Subcutaneous abdominal adipose tissue (tissue), 5 donors: ENCODE measurements around the gene ERCC8.

Source experiments
- H3K27ac ChIP-seq: one replicate; pipeline ENCODE4 v1.7.0; 2013; ENCODE audit warnings: low read depth, mild to moderate bottlenecking, inconsistent platforms, low read length, moderate library complexity
- H3K27me3 ChIP-seq, 5 donors: one replicate each; pipeline ENCODE4 v1.7.0; 2013; ENCODE audit warnings: low read length in 5 of 5, inconsistent platforms in 1 of 5; ENCODE audit not compliant: control insufficient read depth in 5 of 5, insufficient read depth in 4 of 5
- H3K36me3 ChIP-seq, 5 donors: one replicate each; pipeline ENCODE4 v1.7.0; 2013; ENCODE audit warnings: low read length in 5 of 5; ENCODE audit not compliant: control insufficient read depth in 5 of 5, insufficient read depth in 5 of 5
- H3K4me1 ChIP-seq, 5 donors: one replicate each; pipeline ENCODE4 v1.7.0; 2013; ENCODE audit warnings: low read length in 5 of 5, mild to moderate bottlenecking in 3 of 5, moderate library complexity in 1 of 5; ENCODE audit not compliant: control insufficient read depth in 5 of 5, insufficient read depth in 5 of 5
- H3K4me3 ChIP-seq, 5 donors: one replicate each; pipeline ENCODE4 v1.7.0; 2013; ENCODE audit warnings: low read length in 5 of 5, low read depth in 1 of 5
- H3K9ac ChIP-seq, 5 donors: one replicate each; pipeline ENCODE4 v1.7.0; 2013; ENCODE audit warnings: low read length in 5 of 5, mild to moderate bottlenecking in 4 of 5, moderate library complexity in 3 of 5
- H3K9me3 ChIP-seq, 5 donors: one replicate each; pipeline ENCODE4 v1.7.0; 2013; ENCODE audit warnings: low read length in 5 of 5; ENCODE audit not compliant: control insufficient read depth in 5 of 5
- donor health status: healthy.
- donor health status: healthy.
- donor health status: healthy.
- donor health status: healthy.
- donor health status: healthy.

The ERCC8 gene

DNA sequence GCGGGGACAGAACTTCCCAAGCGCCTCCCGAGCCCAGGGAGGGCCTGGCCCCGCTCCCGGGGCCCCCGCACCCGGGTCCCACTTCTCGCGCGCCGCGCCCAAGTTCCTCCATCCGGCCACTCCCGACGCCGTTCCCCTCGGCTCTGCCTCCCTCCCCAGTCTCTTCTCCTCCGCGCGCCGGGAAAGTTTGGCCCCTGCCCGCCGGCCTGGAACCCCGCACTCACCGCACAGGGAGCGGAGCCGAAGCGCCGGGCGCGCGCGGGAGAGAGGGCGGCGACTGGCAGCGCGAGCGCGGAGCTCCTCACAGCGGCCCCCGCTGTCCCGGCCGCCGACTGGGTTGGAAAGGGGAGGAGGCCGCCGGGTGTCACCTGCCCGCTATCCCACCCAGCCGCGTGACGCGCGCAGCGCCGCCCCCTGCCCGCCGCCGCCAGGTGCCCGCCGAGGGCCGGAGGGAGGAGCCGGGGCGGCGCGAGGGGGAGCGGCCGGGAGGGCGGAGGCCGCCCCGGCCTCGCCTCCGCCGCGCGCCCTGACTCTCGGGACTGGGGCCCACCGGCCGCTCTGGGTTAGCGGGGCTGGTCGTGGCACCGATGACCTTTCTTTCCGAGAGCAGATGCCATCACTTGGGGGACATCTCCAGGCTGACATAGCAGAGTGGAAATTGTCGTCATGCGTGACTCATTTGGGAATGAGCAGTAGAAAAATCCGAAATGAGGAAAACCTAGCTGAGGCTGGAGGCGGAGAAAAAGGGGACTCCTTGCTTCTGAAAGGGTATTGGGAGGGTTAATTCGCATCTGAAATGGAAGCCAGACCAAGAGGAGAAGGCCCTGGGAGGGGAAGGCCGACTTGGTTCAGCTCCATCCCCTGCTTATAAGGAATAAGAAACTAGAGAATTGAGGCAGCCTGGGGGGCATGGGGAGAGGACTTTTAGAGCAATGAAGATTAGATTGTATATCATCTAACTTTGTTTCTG, 100.6 kb downstream of the ERCC8 start, which contains the start of gene ELOVL7:
TSS of gene ELOVL7 (minus strand) at position 334 of the 970 bp plus-strand sequence. CDS start 56,872 bp downstream, outside the sequence.
- Histone ChIP-seq H3K36me3 (no peaks in the 10 kb centered on the region), H3K4me1 (peaks cover 2 to 21% (median 19%) of the 10 kb centered on the region in 5 donors), H3K27me3 (peaks cover 10 to 30% (median 26%) of the 10 kb centered on the region in 5 donors), H3K9ac (peak within 1 kb of the TSS in 1 of 5 donors; percentile 23), H3K9me3 (no peaks in the 10 kb centered on the region), H3K27ac (no peak within 1 kb of the TSS), H3K4me3 (peak within 1 kb of the TSS; percentile 44 to 72 (median 59))

DNA sequence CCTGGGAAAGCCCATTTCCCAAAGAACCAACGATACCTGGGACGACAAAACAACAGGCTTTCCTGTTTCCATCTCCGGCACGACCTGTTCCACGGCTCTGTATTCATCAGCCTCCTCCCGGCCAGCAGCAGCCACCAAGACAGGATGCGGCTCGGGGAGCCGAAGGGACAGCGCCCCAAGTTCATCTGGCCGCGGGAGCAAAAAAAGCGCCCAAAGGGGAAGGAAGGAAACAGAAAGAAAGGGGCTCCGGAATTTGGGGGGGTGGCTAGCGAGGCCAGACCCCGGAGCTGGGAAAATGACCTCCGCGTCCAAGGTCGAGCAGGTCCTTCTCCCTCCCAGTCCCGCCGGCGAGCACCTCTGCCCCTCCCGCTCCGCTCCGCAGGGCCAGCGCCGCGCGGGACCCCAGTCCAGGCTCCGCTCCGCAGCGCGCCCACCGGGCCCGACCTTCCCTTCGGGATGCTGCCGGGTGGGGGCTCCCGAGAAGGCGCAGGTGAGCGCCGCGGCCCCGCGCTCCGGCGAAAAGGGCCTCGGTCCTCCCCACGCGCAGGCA, 101.4 kb downstream of the ERCC8 start:
- Histone ChIP-seq H3K27ac (no peak overlapping the region), H3K4me1 (peaks cover 2 to 21% (median 19%) of the 10 kb centered on the region in 5 donors), H3K36me3 (no peaks in the 10 kb centered on the region), H3K4me3 (peak overlapping the region in 4 of 5 donors; percentile 59 to 72 (median 65)), H3K27me3 (peaks cover 10 to 30% (median 26%) of the 10 kb centered on the region in 5 donors), H3K9ac (peak overlapping the region in 1 of 5 donors; percentile 23), H3K9me3 (no peaks in the 10 kb centered on the region)

DNA sequence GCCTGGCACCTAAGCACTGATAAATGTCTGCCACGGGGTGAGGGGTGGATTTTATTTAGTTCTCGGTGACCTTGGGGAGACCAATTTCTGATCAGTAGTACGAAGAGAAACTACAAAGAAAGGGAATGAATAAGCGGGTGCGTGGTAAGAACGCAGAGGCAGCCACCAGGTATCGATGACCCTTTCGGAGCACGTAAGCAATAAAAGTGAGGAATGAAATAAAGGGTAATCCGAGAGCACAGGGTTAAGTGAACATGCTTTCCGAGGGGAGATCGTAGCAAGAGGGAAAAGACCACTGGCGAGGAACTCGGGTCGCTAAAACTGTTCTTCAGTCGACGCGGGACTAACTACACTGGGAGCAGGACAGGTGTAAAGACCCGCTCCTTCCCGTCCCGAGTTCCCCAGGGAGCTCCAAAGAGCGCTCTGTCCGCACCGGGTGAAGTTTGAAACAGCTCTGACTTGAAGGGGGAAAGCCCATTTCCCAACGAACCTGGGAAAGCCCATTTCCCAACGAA, 101.9 kb downstream of the ERCC8 start:
- no peak overlapping the region for H3K27ac ChIP-seq
- H3K4me1 ChIP-seq = peaks cover 2 to 21% (median 19%) of the 10 kb centered on the region in 5 donors
- H3K9ac ChIP-seq = no peak overlapping the region
- H3K36me3 ChIP-seq = no peaks in the 10 kb centered on the region
- H3K4me3 ChIP-seq = peak overlapping the region in 4 of 5 donors; percentile 59 to 72 (median 65)
- peaks cover 10 to 30% (median 26%) of the 10 kb centered on the region in 5 donors for H3K27me3 ChIP-seq
- H3K9me3 ChIP-seq = no peaks in the 10 kb centered on the region

DNA sequence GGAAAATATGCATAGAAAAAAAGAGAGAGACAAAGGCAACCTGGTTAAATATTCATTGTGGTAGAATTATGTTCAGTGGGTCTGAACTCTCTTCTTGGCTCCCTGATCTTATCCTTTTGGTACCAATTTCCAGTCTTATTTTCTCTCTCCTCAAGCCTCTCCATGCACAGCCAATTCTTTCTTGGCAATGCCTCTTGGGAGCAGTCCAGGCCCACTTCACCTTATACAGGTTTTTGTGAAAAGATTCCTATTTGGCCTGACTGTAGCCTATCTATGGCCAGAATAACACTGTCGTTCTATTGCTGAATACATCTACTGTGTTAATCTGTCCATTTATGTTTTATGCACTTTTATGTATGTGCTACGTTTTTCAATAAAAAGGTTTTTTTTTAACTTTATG, 103.5 kb downstream of the ERCC8 start:
- H3K36me3 ChIP-seq = no peaks in the 10 kb centered on the region
- no peak overlapping the region for H3K9ac ChIP-seq
- peaks cover 2 to 21% (median 19%) of the 10 kb centered on the region in 5 donors for H3K4me1 ChIP-seq
- H3K9me3 ChIP-seq = no peaks in the 10 kb centered on the region
- no peak overlapping the region for H3K27ac ChIP-seq
- no peak overlapping the region for H3K4me3 ChIP-seq
- peaks cover 10 to 30% (median 26%) of the 10 kb centered on the region in 5 donors for H3K27me3 ChIP-seq

DNA sequence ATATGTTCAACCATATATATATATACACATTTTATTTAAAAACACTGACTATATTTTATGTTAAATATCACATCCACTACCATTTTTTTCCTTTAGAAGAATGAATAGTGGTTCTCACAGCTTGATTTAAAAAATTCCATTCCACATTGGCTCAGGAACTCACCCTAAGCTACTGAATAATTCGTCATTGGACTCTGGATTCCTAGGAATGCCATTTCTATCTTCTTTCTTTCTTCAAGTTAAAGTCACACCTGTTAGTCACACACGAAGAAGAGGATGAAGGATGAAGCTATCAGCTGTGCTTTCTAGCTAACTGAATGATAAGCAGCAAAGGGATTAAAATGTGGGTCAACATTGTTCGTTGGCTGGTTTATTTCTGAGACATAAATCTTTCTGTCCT, 108.7 kb downstream of the ERCC8 start:
- H3K9me3 ChIP-seq = no peaks in the 10 kb centered on the region
- no peak overlapping the region for H3K9ac ChIP-seq
- H3K36me3 ChIP-seq = no peaks in the 10 kb centered on the region
- H3K27me3 ChIP-seq = peaks cover 0 to 3% (median 0%) of the 10 kb centered on the region in 5 donors
- H3K4me3 ChIP-seq = no peak overlapping the region
- H3K4me1 ChIP-seq = no peaks in the 10 kb centered on the region
- no peak overlapping the region for H3K27ac ChIP-seq

DNA sequence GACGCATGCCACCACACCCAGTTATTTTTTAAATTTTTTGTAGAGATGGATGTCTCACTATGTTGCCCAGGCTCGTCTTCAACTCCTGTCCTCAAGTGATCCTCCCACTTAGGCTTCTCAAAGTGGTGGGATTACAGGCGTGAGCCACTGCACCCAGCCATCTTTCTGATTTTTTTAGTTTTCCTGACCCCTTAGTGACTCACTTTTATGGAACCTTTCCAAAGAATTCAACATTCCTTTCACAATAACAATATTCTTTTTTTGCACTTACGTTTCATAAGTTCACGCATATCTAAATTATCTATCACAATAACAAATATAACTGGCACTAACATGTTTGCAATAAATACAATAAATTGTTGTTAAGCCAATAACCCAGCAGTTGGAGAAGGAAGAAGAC, 109.3 kb downstream of the ERCC8 start:
- Histone ChIP-seq H3K4me3 (no peak overlapping the region), H3K27me3 (peaks cover 0 to 3% (median 0%) of the 10 kb centered on the region in 5 donors), H3K36me3 (no peaks in the 10 kb centered on the region), H3K27ac (no peak overlapping the region), H3K4me1 (no peaks in the 10 kb centered on the region), H3K9ac (no peak overlapping the region), H3K9me3 (no peaks in the 10 kb centered on the region)

DNA sequence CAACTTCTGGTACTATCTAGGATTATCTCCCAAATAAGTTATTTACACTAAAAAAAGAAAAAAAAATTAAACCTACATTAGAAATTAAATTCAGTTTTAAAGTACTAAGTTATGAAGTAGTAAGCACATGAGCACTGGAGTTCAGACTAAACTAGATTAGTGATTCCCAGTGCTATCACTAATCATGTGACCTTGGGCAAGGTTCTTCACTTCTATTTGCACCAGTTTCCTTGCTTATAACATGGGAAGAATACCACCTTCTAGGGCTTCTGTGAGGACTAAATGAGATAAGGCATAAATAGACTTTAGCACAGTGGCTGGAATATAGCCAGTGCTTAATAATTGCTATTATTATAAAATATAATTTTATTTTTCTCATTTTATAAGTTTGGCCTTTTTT, 111.3 kb downstream of the ERCC8 start:
- H3K9me3 ChIP-seq = no peaks in the 10 kb centered on the region
- no peak overlapping the region for H3K4me3 ChIP-seq
- no peaks in the 10 kb centered on the region for H3K4me1 ChIP-seq
- H3K36me3 ChIP-seq = no peaks in the 10 kb centered on the region
- no peak overlapping the region for H3K9ac ChIP-seq
- no peaks in the 10 kb centered on the region for H3K27me3 ChIP-seq
- H3K27ac ChIP-seq = no peak overlapping the region

DNA sequence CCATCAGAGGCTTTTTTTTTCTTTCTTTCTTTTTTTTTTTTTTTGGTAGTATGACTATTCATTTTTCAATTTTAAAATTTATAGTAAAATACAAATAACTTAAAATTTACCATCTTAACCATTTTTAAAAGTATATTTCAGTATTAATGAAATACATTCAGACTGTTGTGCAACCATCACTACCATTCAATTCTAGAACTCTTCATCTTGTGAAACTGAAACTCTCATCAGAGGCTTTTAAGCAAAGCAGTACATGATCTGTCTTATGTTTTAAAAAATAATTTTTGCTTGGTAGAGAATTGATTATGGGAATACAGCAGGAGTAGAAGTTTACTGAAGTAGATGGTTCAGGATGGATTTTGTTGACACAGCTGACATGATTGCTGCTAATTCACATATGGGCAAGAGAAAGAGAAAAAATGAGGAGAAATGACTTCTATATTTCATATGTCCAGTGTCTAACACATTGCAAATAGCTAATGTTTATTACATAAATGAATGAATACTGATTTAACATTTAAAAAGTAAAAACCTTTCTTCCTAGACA, 114.2 kb downstream of the ERCC8 start:
- Histone ChIP-seq H3K9ac (no peak overlapping the region), H3K4me1 (no peaks in the 10 kb centered on the region), H3K27ac (no peak overlapping the region), H3K4me3 (no peak overlapping the region), H3K36me3 (no peaks in the 10 kb centered on the region), H3K9me3 (no peaks in the 10 kb centered on the region), H3K27me3 (no peaks in the 10 kb centered on the region)

DNA sequence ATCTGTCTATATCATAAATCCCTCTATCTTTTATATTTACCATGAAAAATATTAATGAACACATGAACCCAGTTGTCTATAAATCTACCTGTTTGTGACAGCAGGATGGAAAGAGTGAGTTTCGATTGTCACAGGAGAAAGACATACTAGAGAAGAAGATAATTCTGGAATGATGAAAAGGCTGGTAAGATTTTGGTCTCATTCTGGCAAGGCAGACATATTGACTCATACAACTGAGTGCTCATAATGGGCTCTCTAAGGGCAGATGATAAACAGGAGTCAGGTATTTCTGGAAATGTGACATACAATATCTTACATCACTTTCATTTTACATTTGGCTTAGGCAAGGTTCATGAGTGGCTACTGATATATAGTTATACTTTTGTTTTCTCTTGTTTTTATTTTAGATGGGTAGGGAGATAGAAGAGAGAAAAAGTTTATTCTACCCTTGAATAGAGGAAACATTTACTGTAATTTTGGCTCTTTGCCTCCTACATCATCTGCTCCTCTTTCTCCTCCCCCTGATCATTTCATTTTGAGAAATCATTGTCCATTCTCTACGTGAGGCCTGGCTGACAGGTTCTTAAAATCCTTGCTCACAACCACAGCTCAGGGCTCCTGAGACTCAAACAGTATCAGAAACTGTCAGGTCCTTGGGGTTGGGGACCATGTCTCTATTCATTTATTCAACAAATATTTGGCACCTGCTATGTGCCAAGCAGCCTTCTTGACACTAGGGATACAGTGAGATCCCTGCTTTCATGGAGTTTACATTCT, 115.2 kb downstream of the ERCC8 start:
- Histone ChIP-seq H3K9ac (no peak overlapping the region), H3K4me3 (no peak overlapping the region), H3K4me1 (no peaks in the 10 kb centered on the region), H3K36me3 (no peaks in the 10 kb centered on the region), H3K27ac (no peak overlapping the region), H3K9me3 (no peaks in the 10 kb centered on the region), H3K27me3 (no peaks in the 10 kb centered on the region)
